Measurements from ENCODE around the gene MAP2K7.
A peak's percentile ranks its signal among the peaks of the same experiment; 100 is the strongest.
"Not testable (repeated sequence)": the region's sequence is repeated elsewhere in the genome, so short reads cannot be mapped to it uniquely, and the experiment has no call there.

The MAP2K7 gene

GRCh38 chr19:7903244-7904073, at the start of gene MAP2K7:
Gene MAP2K7, plus strand, starts transcription at chr19:7903877. Its CDS starts 68 bp downstream, at chr19:7903945.
- DNase-seq (ENCODE audit: low read depth), result peak; percentile 88

GRCh38 chr19:7855426-7856108, 48.1 kb upstream of the MAP2K7 start:
- DNase-seq (ENCODE audit: low read depth), result no peak

GRCh38 chr19:7856109-7856591, 47.5 kb upstream of the MAP2K7 start:
- no peak for DNase-seq (ENCODE audit: low read depth)

GRCh38 chr19:7856679-7857663, 46.7 kb upstream of the MAP2K7 start:
- no peak for DNase-seq (ENCODE audit: low read depth)

GRCh38 chr19:7857727-7858108, 46.0 kb upstream of the MAP2K7 start:
- DNase-seq (ENCODE audit: low read depth), result no peak

- no peak for DNase-seq (ENCODE audit: low read depth)
Observed at GRCh38 chr19:7858109-7858770, 45.4 kb upstream of the MAP2K7 start.

GRCh38 chr19:7859087-7859486, 44.6 kb upstream of the MAP2K7 start:
- not testable (repeated sequence) for DNase-seq (ENCODE audit: low read depth)

GRCh38 chr19:7859831-7860713, 43.6 kb upstream of the MAP2K7 start:
- DNase-seq (ENCODE audit: low read depth), result no peak

- no peak for DNase-seq (ENCODE audit: low read depth)
Observed at GRCh38 chr19:7860714-7861618, 42.7 kb upstream of the MAP2K7 start.

- no peak for DNase-seq (ENCODE audit: low read depth)
Observed at GRCh38 chr19:7861619-7862412, 41.9 kb upstream of the MAP2K7 start.

GRCh38 chr19:7862413-7862951, 41.2 kb upstream of the MAP2K7 start:
- no peak for DNase-seq (ENCODE audit: low read depth)

GRCh38 chr19:7863157-7863970, 40.3 kb upstream of the MAP2K7 start:
- no peak for DNase-seq (ENCODE audit: low read depth)

GRCh38 chr19:7863971-7864689, 39.5 kb upstream of the MAP2K7 start:
- DNase-seq (ENCODE audit: low read depth), result no peak

- DNase-seq (ENCODE audit: low read depth), result no peak
Observed at GRCh38 chr19:7864690-7865074, 39.0 kb upstream of the MAP2K7 start.

GRCh38 chr19:7865262-7865911, 38.3 kb upstream of the MAP2K7 start:
- no peak for DNase-seq (ENCODE audit: low read depth)

GRCh38 chr19:7866399-7867091, 37.1 kb upstream of the MAP2K7 start:
- DNase-seq (ENCODE audit: low read depth), result no peak
